Activated CD4-positive, alpha-beta T cell treated with anti-CD3 and anti-CD28 coated beads, Interleukin-2, amount 10 ng/mL, durations not matched to agents 24 days and 14 days (primary cell): ENCODE measurements around the gene AP1S3. TPM values are rescaled to one million over a fixed set of nuclear protein-coding genes. Genes with fewer than 3 reads are reported as not detected.
A peak's percentile ranks its signal among the peaks of the same experiment; 100 is the strongest.
"Not testable (repeated sequence)": the region's sequence is repeated elsewhere in the genome, so short reads cannot be mapped to it uniquely, and the experiment has no call there.

ENCODE experiments used
- DNase-seq: peaks from one replicate; pipeline ENCODE4 v3.0.0; 2022
- H3K27ac Mint-ChIP-seq: one replicate; pipeline ENCODE4 v1.8.0; 2022; ENCODE audit warnings: mild to moderate bottlenecking, mixed read lengths
- H3K27me3 Mint-ChIP-seq: one replicate; pipeline ENCODE4 v1.8.0; 2022; ENCODE audit warnings: mixed read lengths
- H3K36me3 Mint-ChIP-seq: one replicate; pipeline ENCODE4 v1.8.0; 2022; ENCODE audit warnings: low read depth, mild to moderate bottlenecking, mixed read lengths
- H3K4me1 Mint-ChIP-seq: one replicate; pipeline ENCODE4 v1.8.0; 2021; ENCODE audit warnings: mixed read lengths
- H3K4me3 Mint-ChIP-seq: one replicate; pipeline ENCODE4 v1.8.0; 2022; ENCODE audit warnings: mild to moderate bottlenecking, moderate library complexity, mixed read lengths
- H3K9me3 Mint-ChIP-seq: one replicate; pipeline ENCODE4 v1.8.0; 2021; ENCODE audit warnings: mixed read lengths
- intact Hi-C: fragments of 100-400 bp; cut with micrococcal nuclease; formaldehyde crosslinking; loops from one replicate; pipeline ENCODE4 v1.15.1; 2023
- total RNA-seq: library from RNA; stranded (reverse); gene quantifications from 2 replicates; pipeline ENCODE4 v1.2.3, GENCODE V29; 2022

Gene AP1S3
- total RNA-seq, 1 donor from 2014 or later: 14.1 TPM

GRCh38 chr2:223779877-223780276 is 57.5 kb downstream of the AP1S3 start:
- Mint-ChIP-seq H3K36me3 (no peaks in the 10 kb centered on the region), H3K9me3 (no peaks in the 10 kb centered on the region), H3K27me3 (no peaks in the 10 kb centered on the region), H3K4me1 (no peaks in the 10 kb centered on the region), H3K27ac (no peak overlapping the region), H3K4me3 (no peak overlapping the region)
- intact Hi-C loops: no loop called here
- DNase-seq: peak; percentile 80

DNA sequence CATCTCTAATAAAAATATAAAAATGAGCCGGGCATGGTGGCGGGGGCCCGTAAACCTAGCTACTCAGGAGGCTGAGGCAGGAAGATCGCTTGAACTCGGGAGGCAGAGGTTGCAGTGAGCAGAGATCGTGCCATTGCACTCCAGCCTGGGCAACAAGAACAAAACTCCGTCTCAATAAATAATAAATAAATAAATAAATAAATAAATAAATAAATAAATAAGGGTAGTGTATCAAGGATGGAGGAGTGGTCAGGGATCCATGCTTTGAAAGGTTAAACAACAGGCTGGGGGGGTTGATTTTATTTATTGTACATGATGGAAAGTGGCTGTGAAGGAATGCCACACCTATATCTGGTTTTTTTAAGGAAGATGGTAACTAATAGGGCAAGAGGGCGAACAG is 63.2 kb downstream of the AP1S3 start:
- peaks cover 4% of the 10 kb centered on the region for H3K36me3 Mint-ChIP-seq
- DNase-seq: no peak
- H3K27me3 Mint-ChIP-seq: no peaks in the 10 kb centered on the region
- H3K9me3 Mint-ChIP-seq: no peaks in the 10 kb centered on the region
- H3K4me1 Mint-ChIP-seq: no peaks in the 10 kb centered on the region
- intact Hi-C loops: no loop called here
- H3K4me3 Mint-ChIP-seq: no peak overlapping the region
- no peak overlapping the region for H3K27ac Mint-ChIP-seq

DNA sequence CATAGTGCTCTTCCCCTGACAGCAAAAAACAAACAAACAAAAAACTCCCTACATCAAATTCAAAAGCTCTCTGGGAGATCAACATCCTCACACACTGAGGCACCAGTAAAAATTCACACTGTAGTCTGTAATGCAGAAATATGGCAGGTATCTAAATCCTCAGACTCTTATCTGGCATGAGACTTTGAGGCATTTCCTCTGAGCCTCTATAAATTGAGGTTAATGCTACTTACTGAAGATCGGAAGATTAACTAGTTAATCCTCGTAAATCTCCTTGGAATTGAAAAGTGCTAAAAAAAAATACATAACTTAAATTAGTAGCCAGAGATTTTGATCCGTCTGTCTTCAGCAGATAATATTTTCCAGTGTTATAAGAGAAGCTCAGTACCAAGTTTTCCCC is 65.0 kb downstream of the AP1S3 start:
- no peak for DNase-seq
- H3K4me3 Mint-ChIP-seq: no peak overlapping the region
- intact Hi-C loops: no loop called here
- H3K9me3 Mint-ChIP-seq: peaks cover under 1% of the 10 kb centered on the region
- H3K4me1 Mint-ChIP-seq: peaks cover 7% of the 10 kb centered on the region
- peaks cover 5% of the 10 kb centered on the region for H3K36me3 Mint-ChIP-seq
- no peaks in the 10 kb centered on the region for H3K27me3 Mint-ChIP-seq
- no peak overlapping the region for H3K27ac Mint-ChIP-seq

DNA sequence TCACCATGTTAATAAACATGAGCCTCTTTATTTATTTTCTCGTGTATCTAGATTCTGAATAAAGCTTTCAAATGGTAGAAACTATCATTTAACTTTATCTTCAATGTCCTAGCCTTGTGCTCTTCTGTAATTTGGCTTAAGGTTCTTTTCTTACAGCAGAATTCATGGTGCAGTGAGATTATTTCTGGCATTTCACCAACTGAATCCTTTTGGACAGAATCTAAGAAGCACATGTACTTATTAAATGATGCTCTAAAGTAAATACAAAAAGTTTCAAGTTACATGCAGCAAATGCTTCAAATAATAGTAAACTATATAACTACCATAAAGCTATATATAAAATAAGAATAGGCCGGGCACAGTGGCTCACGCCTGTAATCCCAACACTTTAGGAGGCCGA is 65.9 kb downstream of the AP1S3 start:
- Mint-ChIP-seq H3K27ac (no peak overlapping the region), H3K4me1 (peaks cover 7% of the 10 kb centered on the region), H3K27me3 (no peaks in the 10 kb centered on the region), H3K36me3 (peaks cover 8% of the 10 kb centered on the region), H3K4me3 (no peak overlapping the region), H3K9me3 (peaks cover 4% of the 10 kb centered on the region)
- DNase-seq: no peak
- intact Hi-C loops: no loop called here

DNA sequence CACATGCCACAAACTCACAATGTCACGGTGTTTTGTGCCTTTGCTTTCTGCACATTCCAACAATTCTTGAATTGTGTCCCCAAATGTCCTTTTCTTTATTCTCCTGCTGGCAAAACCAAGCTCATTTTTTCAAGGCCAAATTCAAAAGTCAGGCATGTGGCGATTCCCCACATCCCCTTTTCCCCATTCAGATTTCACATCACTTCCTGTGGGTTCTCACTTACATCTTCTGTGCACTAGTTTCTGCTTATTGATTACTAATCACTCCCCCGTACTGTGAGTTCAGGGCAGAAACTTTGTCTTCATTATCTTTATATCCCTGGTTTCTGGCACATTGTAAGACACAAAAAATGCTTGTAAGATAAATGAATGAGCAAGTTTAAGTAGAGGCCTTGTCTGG is 69.2 kb downstream of the AP1S3 start:
- peaks cover 3% of the 10 kb centered on the region for H3K36me3 Mint-ChIP-seq
- no peak for DNase-seq
- H3K4me3 Mint-ChIP-seq: no peak overlapping the region
- H3K4me1 Mint-ChIP-seq: peaks cover 7% of the 10 kb centered on the region
- intact Hi-C loops: no loop called here
- H3K27ac Mint-ChIP-seq: peak overlapping the region; percentile 26
- H3K9me3 Mint-ChIP-seq: peaks cover 4% of the 10 kb centered on the region
- no peaks in the 10 kb centered on the region for H3K27me3 Mint-ChIP-seq

GRCh38 chr2:223767341-223767740 is 70.0 kb downstream of the AP1S3 start:
- H3K4me3 Mint-ChIP-seq: no peak overlapping the region
- H3K9me3 Mint-ChIP-seq: peaks cover 4% of the 10 kb centered on the region
- H3K4me1 Mint-ChIP-seq: peaks cover 9% of the 10 kb centered on the region
- intact Hi-C loops: no loop called here
- H3K36me3 Mint-ChIP-seq: peaks cover 3% of the 10 kb centered on the region
- DNase-seq: no peak
- no peak overlapping the region for H3K27ac Mint-ChIP-seq
- H3K27me3 Mint-ChIP-seq: no peaks in the 10 kb centered on the region

DNA sequence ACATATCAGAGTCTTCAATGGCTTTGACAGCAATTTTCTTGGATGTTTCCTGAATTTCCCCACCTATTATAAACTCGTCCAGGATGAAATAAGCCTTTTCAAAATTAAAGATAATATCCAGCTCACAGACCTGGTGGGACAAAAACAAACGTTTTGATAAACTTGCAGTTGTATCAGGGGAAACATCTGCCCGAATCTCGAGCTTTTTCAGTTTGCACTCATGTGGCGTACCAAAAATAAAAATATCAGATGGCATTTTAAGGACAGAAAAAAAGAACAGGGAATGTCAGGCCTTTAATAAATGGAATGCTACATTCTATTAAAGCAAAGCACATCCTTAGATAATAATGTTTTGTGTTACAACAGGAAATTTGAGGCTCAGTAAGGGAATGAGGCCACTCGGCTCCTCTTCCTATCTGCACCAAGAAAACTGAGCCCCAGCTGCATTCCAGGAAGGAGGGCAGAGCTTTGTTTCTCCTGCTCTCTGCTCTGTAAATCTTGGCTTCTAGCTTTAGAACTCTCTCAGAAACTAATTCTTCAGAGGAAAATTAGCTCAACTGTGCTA is 72.1 kb downstream of the AP1S3 start:
- Mint-ChIP-seq H3K36me3 (peaks cover 5% of the 10 kb centered on the region), H3K27ac (no peak overlapping the region), H3K27me3 (no peaks in the 10 kb centered on the region), H3K4me3 (no peak overlapping the region), H3K4me1 (peaks cover 24% of the 10 kb centered on the region), H3K9me3 (peaks cover 4% of the 10 kb centered on the region)
- intact Hi-C loops: no loop called here
- no peak for DNase-seq

DNA sequence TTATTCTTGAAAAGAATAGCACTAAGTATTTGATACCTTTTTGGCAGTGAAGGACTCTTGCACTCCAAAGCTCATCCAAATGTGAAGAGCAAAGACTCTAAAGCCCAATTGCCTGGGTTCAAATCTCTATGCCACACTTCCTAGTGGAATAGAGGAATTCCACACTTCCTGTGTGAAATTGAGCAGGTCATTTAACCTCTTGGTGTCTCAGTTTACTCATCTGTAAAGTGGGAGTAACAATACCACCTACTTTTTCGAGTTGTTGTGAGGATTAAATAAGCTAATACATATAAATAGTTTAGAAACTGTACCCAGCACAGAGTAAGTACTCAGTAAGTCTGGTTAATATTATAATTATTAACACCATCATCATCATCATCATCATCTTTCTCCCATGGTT is 72.6 kb downstream of the AP1S3 start:
- H3K27me3 Mint-ChIP-seq: no peaks in the 10 kb centered on the region
- peaks cover 5% of the 10 kb centered on the region for H3K36me3 Mint-ChIP-seq
- no peak overlapping the region for H3K27ac Mint-ChIP-seq
- DNase-seq: no peak
- peaks cover 29% of the 10 kb centered on the region for H3K4me1 Mint-ChIP-seq
- peaks cover 4% of the 10 kb centered on the region for H3K9me3 Mint-ChIP-seq
- no peak overlapping the region for H3K4me3 Mint-ChIP-seq
- intact Hi-C loops: loop anchor here (5.0 kb wide), 1 partner anchor 193 kb away; the partner anchor contains the start of gene MRPL44

DNA sequence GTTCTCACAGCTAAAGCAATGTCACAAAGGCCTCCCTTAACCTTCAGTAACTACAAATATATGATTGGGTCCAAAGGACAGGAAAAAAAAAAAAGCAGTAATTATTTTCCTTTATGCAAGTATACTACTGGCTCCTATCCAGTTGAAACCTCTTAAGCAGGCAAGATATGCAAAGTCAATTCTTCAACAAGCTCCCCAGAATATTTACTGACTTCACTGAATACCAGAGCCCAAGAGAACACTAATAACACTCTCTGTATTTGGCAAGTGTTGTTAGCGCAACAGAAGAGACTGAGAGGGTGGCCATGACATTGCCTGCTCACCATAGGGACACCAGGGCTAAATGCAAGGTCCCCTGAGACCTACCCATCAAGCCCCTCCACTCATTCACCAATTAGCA is 74.5 kb downstream of the AP1S3 start:
- H3K27me3 Mint-ChIP-seq: no peaks in the 10 kb centered on the region
- no peak overlapping the region for H3K27ac Mint-ChIP-seq
- peaks cover 25% of the 10 kb centered on the region for H3K4me1 Mint-ChIP-seq
- H3K36me3 Mint-ChIP-seq: peaks cover 5% of the 10 kb centered on the region
- intact Hi-C loops: loop anchor here (5.0 kb wide), 1 partner anchor 194 kb away; the partner anchor contains the start of gene MRPL44
- DNase-seq: no peak
- H3K4me3 Mint-ChIP-seq: no peak overlapping the region
- peaks cover 4% of the 10 kb centered on the region for H3K9me3 Mint-ChIP-seq

DNA sequence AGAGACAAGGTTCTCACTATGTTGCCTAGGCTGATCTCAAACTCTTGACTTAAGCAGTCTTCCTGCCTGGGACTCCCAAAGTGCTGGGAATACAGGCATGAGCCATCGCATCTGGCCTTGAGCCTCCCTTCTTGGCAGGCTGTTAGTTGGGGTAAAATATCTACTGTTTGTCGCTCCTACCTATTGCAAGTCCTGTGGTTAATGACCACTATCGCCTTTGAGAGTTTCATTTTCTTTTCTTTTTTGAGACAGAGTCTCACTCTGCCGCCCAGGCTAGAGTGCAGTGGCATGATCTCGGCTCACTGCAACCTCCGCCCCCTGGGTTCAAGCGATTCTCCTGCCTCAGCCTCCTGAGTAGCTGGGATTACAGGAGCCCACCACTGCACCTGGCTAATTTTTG is 75.6 kb downstream of the AP1S3 start:
- intact Hi-C loops: loop anchor here (2.0 to 5.0 kb wide), 2 partner anchors 179 to 196 kb away; partner anchors contain the start of gene MRPL44
- peak overlapping the region; percentile 78 for H3K27ac Mint-ChIP-seq

GRCh38 chr2:223760838-223761502 is 76.4 kb downstream of the AP1S3 start:
- intact Hi-C loops: loop anchor here (2.0 to 5.0 kb wide), 2 partner anchors 180 to 196 kb away; partner anchors contain the start of gene MRPL44
- Mint-ChIP-seq H3K4me1 (peaks cover 25% of the 10 kb centered on the region), H3K27me3 (no peaks in the 10 kb centered on the region), H3K27ac (peak overlapping the region; percentile 78), H3K36me3 (peaks cover 1% of the 10 kb centered on the region), H3K9me3 (no peaks in the 10 kb centered on the region), H3K4me3 (peak overlapping the region; percentile 48)
- DNase-seq: peak; percentile 86

More for the DNA sequence above, 75.6 kb downstream of the AP1S3 start:
- H3K4me3 Mint-ChIP-seq, DNase-seq, H3K27me3 Mint-ChIP-seq, H3K36me3 Mint-ChIP-seq, H3K9me3 Mint-ChIP-seq: not testable (repeated sequence)
- H3K4me1 Mint-ChIP-seq: peaks cover 25% of the 10 kb centered on the region

- H3K36me3 Mint-ChIP-seq: peaks cover 1% of the 10 kb centered on the region
- H3K9me3 Mint-ChIP-seq: no peaks in the 10 kb centered on the region
- H3K27me3 Mint-ChIP-seq: no peaks in the 10 kb centered on the region
- intact Hi-C loops: loop anchor here (2.0 to 5.0 kb wide), 2 partner anchors 181 to 198 kb away; partner anchors contain the start of gene MRPL44
- H3K27ac Mint-ChIP-seq: peak overlapping the region; percentile 54
- H3K4me1 Mint-ChIP-seq: peaks cover 25% of the 10 kb centered on the region
- H3K4me3 Mint-ChIP-seq: no peak overlapping the region
- DNase-seq: no peak
Observed at GRCh38 chr2:223759569-223760430, 77.6 kb downstream of the AP1S3 start.

DNA sequence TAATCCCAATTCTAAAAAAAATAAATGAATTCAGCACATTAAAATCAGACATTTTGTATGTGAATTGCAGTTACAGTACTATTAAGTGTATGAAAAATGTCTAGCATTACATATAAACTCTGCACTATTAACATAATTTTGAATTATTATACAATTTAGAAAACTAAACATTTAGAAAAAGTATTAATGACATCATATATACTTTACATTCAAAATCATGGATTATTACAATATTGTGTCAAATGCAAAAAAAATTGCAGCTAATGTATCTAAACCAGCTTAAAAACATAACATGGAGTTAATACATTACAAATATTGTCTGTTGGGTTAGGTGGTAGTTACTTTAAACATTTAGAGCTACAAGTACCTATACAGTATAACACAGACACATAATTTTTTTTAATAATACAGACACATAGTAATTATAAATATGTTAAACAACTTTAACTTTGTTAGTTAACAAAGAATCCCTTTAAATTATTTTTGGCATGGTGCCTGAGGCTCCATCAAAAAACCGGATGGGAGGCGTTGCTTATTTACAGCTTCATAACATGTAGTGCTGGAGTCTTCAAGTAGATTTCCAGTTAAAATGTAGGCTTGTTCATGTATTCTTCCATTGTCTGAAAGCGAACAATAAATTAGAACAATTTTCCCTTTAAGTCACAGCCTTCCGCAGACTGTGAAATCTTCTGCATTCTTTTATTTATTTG is 79.1 kb downstream of the AP1S3 start:
- no peak for DNase-seq
- no peak overlapping the region for H3K27ac Mint-ChIP-seq
- no peak overlapping the region for H3K4me3 Mint-ChIP-seq
- peaks cover 1% of the 10 kb centered on the region for H3K36me3 Mint-ChIP-seq
- H3K27me3 Mint-ChIP-seq: no peaks in the 10 kb centered on the region
- intact Hi-C loops: no loop called here
- no peaks in the 10 kb centered on the region for H3K9me3 Mint-ChIP-seq
- H3K4me1 Mint-ChIP-seq: peaks cover 25% of the 10 kb centered on the region
